ENCODE results near the gene CHSY1.

Gene CHSY1

DNA sequence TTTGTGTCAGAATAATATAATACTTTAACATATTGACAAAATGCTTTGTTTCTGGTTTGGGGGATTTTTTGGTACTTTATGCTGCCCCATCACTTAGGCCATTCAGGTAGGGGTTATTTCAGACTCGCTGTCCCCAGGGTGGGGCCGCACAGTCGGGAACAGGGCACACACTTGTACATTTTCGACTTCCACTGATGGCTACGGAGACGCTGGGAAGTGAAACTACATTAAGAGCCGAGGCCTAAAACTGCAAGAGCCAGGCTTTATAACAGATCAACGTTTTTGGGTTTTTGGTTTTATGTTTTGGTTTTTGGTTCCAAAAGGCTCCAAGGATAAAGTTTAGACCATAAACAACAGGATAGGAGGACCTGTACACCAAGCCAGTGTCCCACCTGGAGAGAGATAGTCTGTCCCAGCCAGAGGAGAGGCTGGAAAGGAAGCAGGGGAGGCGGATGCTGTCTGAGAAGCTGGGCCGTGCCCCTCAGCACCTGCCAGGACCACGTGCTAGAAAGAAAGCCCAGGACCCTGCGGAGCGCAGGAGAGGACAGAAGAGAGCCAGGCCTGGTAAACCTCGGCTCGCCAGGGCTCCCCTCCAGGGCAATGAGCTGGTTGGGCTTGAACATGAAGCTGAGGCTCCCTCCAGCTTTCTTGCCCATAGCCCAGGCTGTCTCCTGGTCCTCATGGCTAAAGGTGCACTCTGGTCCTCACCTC, 111.7 kb downstream of the CHSY1 start:
- Histone ChIP-seq H3K18ac (ENCODE audit: low read depth in 1 of 2, low read length in 2 of 2) (no peak overlapping the region), H3K4me1 (ENCODE audit: control insufficient read depth, insufficient read depth, low read depth, low read length) (peaks cover 15% of the 10 kb centered on the region), H3K36me3 (ENCODE audit: control insufficient read depth in 1 of 2, insufficient read depth in 2 of 2, low read depth in 1 of 2, low read length in 2 of 2) (no peaks in the 10 kb centered on the region), H3K27ac (ENCODE audit: low read length, poor library complexity, severe bottlenecking) (peak overlapping the region; percentile 90), H2BK5ac (ENCODE audit: low read depth, low read length, poor library complexity, severe bottlenecking) (no peak overlapping the region), H3K23ac (ENCODE audit: low read length in 2 of 2) (no peak overlapping the region), H2AK5ac (ENCODE audit: low read length, severe bottlenecking) (peak overlapping the region; percentile 47), H3K79me1 (replicated peaks; ENCODE audit: low read length, poor library complexity, severe bottlenecking) (no peaks in the 10 kb centered on the region), H3K14ac (ENCODE audit: low read length in 2 of 2) (no peak overlapping the region), H3K4me3 (ENCODE audit: insufficient read depth in 1 of 2, low read depth in 1 of 2, low read length in 2 of 2) (no peak overlapping the region), H3K9ac (ENCODE audit: low read length) (no peak overlapping the region), H3K4ac (ENCODE audit: low read depth in 1 of 2, low read length in 2 of 2) (no peak overlapping the region), H2BK12ac (ENCODE audit: low read length in 2 of 2) (no peak overlapping the region), H4K91ac (ENCODE audit: low read length) (no peak overlapping the region), H2BK15ac (ENCODE audit: low read depth, poor library complexity, severe bottlenecking) (no peak overlapping the region), H2AFZ (ENCODE audit: low read depth, low read length) (no peak overlapping the region), H3K9me3 (ENCODE audit: control insufficient read depth, low read length) (no peaks in the 10 kb centered on the region), H4K8ac (ENCODE audit: low read length) (no peak overlapping the region), H3K4me2 (ENCODE audit: low read length, poor library complexity, severe bottlenecking) (no peak overlapping the region), H3K27me3 (ENCODE audit: control insufficient read depth in 1 of 2, insufficient read depth in 1 of 2, low read length in 2 of 2) (peaks cover 0 to 12% of the 10 kb centered on the region in 2 experiments), H2BK120ac (ENCODE audit: low read depth, low read length) (no peak overlapping the region)
- 93% methylated on average over 15 of the region's 15 CpGs for WGBS
- DNase-seq, result no peak

DNA sequence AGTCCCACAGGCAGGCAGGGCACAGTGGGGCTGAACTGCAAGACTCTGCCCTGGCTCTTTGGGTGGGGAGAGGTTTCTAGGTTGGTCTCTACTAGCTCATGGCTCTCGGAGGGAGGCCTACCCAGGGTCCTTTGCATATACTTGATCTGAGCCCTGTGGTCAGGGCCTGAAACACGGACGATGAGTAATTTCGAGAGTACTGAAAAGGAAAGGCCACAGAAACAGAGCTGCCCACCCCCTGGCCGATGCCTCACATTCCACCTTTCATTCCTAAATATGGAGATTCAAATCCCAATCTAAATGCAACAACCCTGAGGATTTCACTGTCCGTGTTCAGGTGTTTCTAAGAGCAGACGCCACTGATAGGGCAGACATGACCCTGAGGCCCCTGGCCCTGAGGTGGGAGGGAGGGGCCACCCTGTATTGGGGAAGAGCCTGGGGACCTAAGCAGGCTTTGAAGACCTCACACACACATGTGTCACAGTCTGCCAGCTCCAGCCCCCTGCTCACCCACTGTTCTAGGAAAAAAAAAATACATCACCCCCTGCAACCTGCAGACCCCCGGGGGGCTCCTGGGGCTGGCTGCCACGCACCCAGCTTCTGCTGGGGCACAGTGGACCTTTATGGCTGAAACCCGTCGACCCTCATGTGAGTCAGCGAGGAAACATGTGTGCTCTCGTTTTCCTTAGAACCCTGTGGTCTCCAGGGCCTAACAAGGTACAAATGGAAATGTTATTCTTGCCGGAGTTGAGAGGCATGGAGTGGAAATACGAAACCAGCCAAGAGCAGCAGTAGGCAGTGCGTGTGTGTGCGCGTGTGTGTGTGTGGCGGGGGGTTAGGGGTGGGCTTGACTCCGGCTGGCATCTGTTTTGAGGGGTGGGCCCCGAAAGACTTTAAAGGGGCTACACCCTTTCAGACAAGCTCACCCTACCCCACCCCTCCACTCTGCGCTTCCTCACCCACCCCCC, 112.7 kb downstream of the CHSY1 start:
- Histone ChIP-seq H3K4me2 (ENCODE audit: low read length, poor library complexity, severe bottlenecking) (no peak overlapping the region), H4K8ac (ENCODE audit: low read length) (peak overlapping the region; percentile 10), H3K4me3 (ENCODE audit: insufficient read depth in 1 of 2, low read depth in 1 of 2, low read length in 2 of 2) (no peak overlapping the region), H3K4ac (ENCODE audit: low read depth in 1 of 2, low read length in 2 of 2) (no peak overlapping the region), H3K27me3 (ENCODE audit: control insufficient read depth in 1 of 2, insufficient read depth in 1 of 2, low read length in 2 of 2) (peaks cover 0 to 12% of the 10 kb centered on the region in 2 experiments), H3K9ac (ENCODE audit: low read length) (no peak overlapping the region), H3K23ac (ENCODE audit: low read length in 2 of 2) (no peak overlapping the region), H3K79me1 (replicated peaks; ENCODE audit: low read length, poor library complexity, severe bottlenecking) (no peaks in the 10 kb centered on the region), H3K18ac (ENCODE audit: low read depth in 1 of 2, low read length in 2 of 2) (no peak overlapping the region), H3K4me1 (ENCODE audit: control insufficient read depth, insufficient read depth, low read depth, low read length) (peaks cover 15% of the 10 kb centered on the region), H2BK15ac (ENCODE audit: low read depth, poor library complexity, severe bottlenecking) (no peak overlapping the region), H4K91ac (ENCODE audit: low read length) (no peak overlapping the region), H2AK5ac (ENCODE audit: low read length, severe bottlenecking) (no peak overlapping the region), H2BK5ac (ENCODE audit: low read depth, low read length, poor library complexity, severe bottlenecking) (peak overlapping the region; percentile 66), H2BK12ac (ENCODE audit: low read length in 2 of 2) (no peak overlapping the region), H3K14ac (ENCODE audit: low read length in 2 of 2) (no peak overlapping the region), H3K27ac (ENCODE audit: low read length, poor library complexity, severe bottlenecking) (peak overlapping the region; percentile 90), H3K9me3 (ENCODE audit: control insufficient read depth, low read length) (no peaks in the 10 kb centered on the region), H2AFZ (ENCODE audit: low read depth, low read length) (no peak overlapping the region), H2BK120ac (ENCODE audit: low read depth, low read length) (no peak overlapping the region), H3K36me3 (ENCODE audit: control insufficient read depth in 1 of 2, insufficient read depth in 2 of 2, low read depth in 1 of 2, low read length in 2 of 2) (no peaks in the 10 kb centered on the region)
- WGBS, result 61% methylated on average over 22 of the region's 22 CpGs
- DNase-seq, result peak; percentile 45

DNA sequence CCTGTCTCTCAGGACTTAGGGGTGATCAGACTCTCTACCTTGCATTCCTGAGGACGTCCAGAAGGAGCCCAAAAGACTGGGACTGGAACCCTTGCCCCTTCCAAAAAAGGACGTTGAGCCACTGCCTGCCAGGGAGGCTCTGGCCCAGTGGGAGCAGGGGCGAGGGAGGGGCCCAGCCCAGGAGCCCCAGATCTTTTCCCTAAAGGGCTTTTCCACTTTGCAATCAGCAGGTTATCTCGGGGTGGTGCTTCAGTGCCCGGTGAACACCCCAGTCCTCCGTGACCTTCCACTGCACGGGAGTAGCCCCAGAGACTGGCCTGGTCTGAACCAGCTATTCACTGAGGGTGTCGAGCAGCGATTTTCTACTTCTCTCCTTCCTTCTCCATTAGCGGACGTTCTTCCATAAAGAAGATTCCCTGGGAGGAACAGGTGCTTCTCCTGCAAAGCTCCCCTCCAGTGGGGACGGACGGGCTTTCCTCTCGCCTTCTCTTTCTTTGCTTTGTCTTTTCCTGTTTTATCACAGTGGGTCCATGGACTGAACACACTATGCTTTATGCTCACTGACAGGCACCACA, 113.7 kb downstream of the CHSY1 start:
- 90% methylated on average over 14 of the region's 14 CpGs for WGBS
- H3K23ac ChIP-seq (ENCODE audit: low read length in 2 of 2), result no peak overlapping the region
- H2BK12ac ChIP-seq (ENCODE audit: low read length in 2 of 2), result no peak overlapping the region
- H3K4me1 ChIP-seq (ENCODE audit: control insufficient read depth, insufficient read depth, low read depth, low read length), result peaks cover 15% of the 10 kb centered on the region
- no peak overlapping the region for H4K8ac ChIP-seq (ENCODE audit: low read length)
- no peak overlapping the region for H3K4me3 ChIP-seq (ENCODE audit: insufficient read depth in 1 of 2, low read depth in 1 of 2, low read length in 2 of 2)
- H4K91ac ChIP-seq (ENCODE audit: low read length), result no peak overlapping the region
- H3K27ac ChIP-seq (ENCODE audit: low read length, poor library complexity, severe bottlenecking), result no peak overlapping the region
- no peak overlapping the region for H3K18ac ChIP-seq (ENCODE audit: low read depth in 1 of 2, low read length in 2 of 2)
- H3K79me1 ChIP-seq (replicated peaks; ENCODE audit: low read length, poor library complexity, severe bottlenecking), result no peaks in the 10 kb centered on the region
- no peaks in the 10 kb centered on the region for H3K9me3 ChIP-seq (ENCODE audit: control insufficient read depth, low read length)
- no peak overlapping the region for H3K9ac ChIP-seq (ENCODE audit: low read length)
- no peak for DNase-seq
- H2BK15ac ChIP-seq (ENCODE audit: low read depth, poor library complexity, severe bottlenecking), result no peak overlapping the region
- H2AK5ac ChIP-seq (ENCODE audit: low read length, severe bottlenecking), result peak overlapping the region; percentile 37
- H3K4ac ChIP-seq (ENCODE audit: low read depth in 1 of 2, low read length in 2 of 2), result no peak overlapping the region
- H2BK120ac ChIP-seq (ENCODE audit: low read depth, low read length), result no peak overlapping the region
- H3K14ac ChIP-seq (ENCODE audit: low read length in 2 of 2), result no peak overlapping the region
- H3K36me3 ChIP-seq (ENCODE audit: control insufficient read depth in 1 of 2, insufficient read depth in 2 of 2, low read depth in 1 of 2, low read length in 2 of 2), result no peaks in the 10 kb centered on the region
- no peak overlapping the region for H2AFZ ChIP-seq (ENCODE audit: low read depth, low read length)
- H2BK5ac ChIP-seq (ENCODE audit: low read depth, low read length, poor library complexity, severe bottlenecking), result no peak overlapping the region
- no peak overlapping the region for H3K4me2 ChIP-seq (ENCODE audit: low read length, poor library complexity, severe bottlenecking)
- peaks cover 0 to 12% of the 10 kb centered on the region in 2 experiments for H3K27me3 ChIP-seq (ENCODE audit: control insufficient read depth in 1 of 2, insufficient read depth in 1 of 2, low read length in 2 of 2)
